Measurements from ENCODE around the gene C1RL.
"Not testable (repeated sequence)": the region's sequence is repeated elsewhere in the genome, so short reads cannot be mapped to it uniquely, and the experiment has no call there.

The C1RL gene

GRCh38 chr12:7116196-7116595 lies 7.2 kb upstream of the C1RL start:
- no peak for DNase-seq (ENCODE audit: low read depth in 4 of 4, low spot score in 1 of 4)

- no peak for DNase-seq (ENCODE audit: low read depth in 4 of 4, low spot score in 1 of 4)
Measured at GRCh38 chr12:7114851-7115250, 5.8 kb upstream of the C1RL start.

- DNase-seq (ENCODE audit: low read depth in 4 of 4, low spot score in 1 of 4): no peak
Measured at GRCh38 chr12:7114008-7114407, 5.0 kb upstream of the C1RL start.

- peak in 1 of 4 experiments; percentile 13 for DNase-seq (ENCODE audit: low read depth in 4 of 4, low spot score in 1 of 4)
Measured at GRCh38 chr12:7113389-7113871, 4.4 kb upstream of the C1RL start.

- no peak for DNase-seq (ENCODE audit: low read depth in 4 of 4, low spot score in 1 of 4)
Measured at GRCh38 chr12:7112041-7112440, 3.0 kb upstream of the C1RL start.

GRCh38 chr12:7110661-7111060 lies 1.6 kb upstream of the C1RL start:
- DNase-seq (ENCODE audit: low read depth in 4 of 4, low spot score in 1 of 4): no peak

- DNase-seq (ENCODE audit: low read depth in 4 of 4, low spot score in 1 of 4): no peak
Measured at GRCh38 chr12:7109572-7109920, 532 bp upstream of the C1RL start.

GRCh38 chr12:7108003-7108795 lies 815 bp downstream of the C1RL start:
- DNase-seq (ENCODE audit: low read depth in 4 of 4, low spot score in 1 of 4): peak in 3 of 4 experiments; percentile 36 to 75 (median 59)

GRCh38 chr12:7107636-7108002 lies 1.4 kb downstream of the C1RL start:
- no peak for DNase-seq (ENCODE audit: low read depth in 4 of 4, low spot score in 1 of 4)

- not testable (repeated sequence) for DNase-seq (ENCODE audit: low read depth in 4 of 4, low spot score in 1 of 4)
Measured at GRCh38 chr12:7107181-7107580, 1.8 kb downstream of the C1RL start.

GRCh38 chr12:7106082-7106481 lies 2.9 kb downstream of the C1RL start:
- no peak for DNase-seq (ENCODE audit: low read depth in 4 of 4, low spot score in 1 of 4)

GRCh38 chr12:7103837-7104584 lies 5.0 kb downstream of the C1RL start:
- no peak for DNase-seq (ENCODE audit: low read depth in 4 of 4, low spot score in 1 of 4)

GRCh38 chr12:7102582-7102981 lies 6.4 kb downstream of the C1RL start:
- DNase-seq (ENCODE audit: low read depth in 4 of 4, low spot score in 1 of 4): no peak

- no peak for DNase-seq (ENCODE audit: low read depth in 4 of 4, low spot score in 1 of 4)
Measured at GRCh38 chr12:7101694-7102131, 7.3 kb downstream of the C1RL start.

- DNase-seq (ENCODE audit: low read depth in 4 of 4, low spot score in 1 of 4): no peak
Measured at GRCh38 chr12:7101047-7101693, 7.8 kb downstream of the C1RL start.

GRCh38 chr12:7100239-7100638 lies 8.8 kb downstream of the C1RL start:
- DNase-seq (ENCODE audit: low read depth in 4 of 4, low spot score in 1 of 4): no peak

- no peak for DNase-seq (ENCODE audit: low read depth in 4 of 4, low spot score in 1 of 4)
Measured at GRCh38 chr12:7099290-7099996, 9.6 kb downstream of the C1RL start.

- DNase-seq (ENCODE audit: low read depth in 4 of 4, low spot score in 1 of 4): no peak
Measured at GRCh38 chr12:7096979-7097378, 12.0 kb downstream of the C1RL start.

GRCh38 chr12:7096006-7096932 lies 12.7 kb downstream of the C1RL start:
- DNase-seq (ENCODE audit: low read depth in 4 of 4, low spot score in 1 of 4): no peak

GRCh38 chr12:7093892-7094291 lies 15.1 kb downstream of the C1RL start:
- no peak for DNase-seq (ENCODE audit: low read depth in 4 of 4, low spot score in 1 of 4)

Measured in stimulated activated CD4-positive, alpha-beta T cell treated with anti-CD3 and anti-CD28 coated beads, Interleukin-1b, Interleukin-23, amount 100 ng/mL, for 24 hours (primary cell).